Heart left ventricle (tissue), 16 donors: Measurements from ENCODE around the gene CENPQ. TPM values are rescaled to one million over a fixed set of nuclear protein-coding genes. Genes with fewer than 3 reads are reported as not detected.

Source experiments
- ATAC-seq, 4 donors: fragments of 200-7000 bp; cut with Tn5 transposase; one replicate each; pipeline ENCODE4 v1.9.1; 2020 to 2022; ENCODE audit warnings: moderate library complexity in 4 of 4, mild to moderate bottlenecking in 3 of 4, moderate number of reproducible peaks in 1 of 4
- DNase-seq, 5 donors: peaks; one replicate each; pipeline ENCODE4 v3.0.0-alpha.2; 2020
- H3K27ac ChIP-seq, 12 donors: fragments of 200-600 bp; sonication (generic) in 4 of 12; one replicate each; pipeline versions ENCODE4 v1.5.0 to v1.8.0; 2016 to 2022; ENCODE audit warnings: mild to moderate bottlenecking in 2 of 12
- H3K27me3 ChIP-seq, 9 donors: fragments of 200-600 bp; sonication (generic) in 2 of 9; one replicate each; pipeline versions ENCODE4 v1.5.1 to v1.8.0; 2016 to 2022; ENCODE audit warnings: mild to moderate bottlenecking in 3 of 9
- H3K36me3 ChIP-seq, 9 donors: fragments of 200-600 bp; sonication (generic) in 2 of 9; one replicate each; pipeline versions ENCODE4 v1.5.0 to v1.8.0; 2018 to 2022; ENCODE audit warnings: mild to moderate bottlenecking in 2 of 9
- H3K4me1 ChIP-seq, 12 donors: fragments of 200-600 bp; sonication (generic) in 4 of 12; one replicate each; pipeline versions ENCODE4 v1.5.0 to v1.8.0; 2016 to 2022; ENCODE audit warnings: mild to moderate bottlenecking in 3 of 12
- H3K4me3 ChIP-seq, 12 donors: fragments of 200-600 bp; sonication (generic) in 4 of 12; one replicate each; pipeline versions ENCODE4 v1.5.0 to v1.8.0; 2017 to 2022; ENCODE audit warnings: mild to moderate bottlenecking in 9 of 12, moderate library complexity in 4 of 12
- H3K9me3 ChIP-seq, 12 donors: fragments of 200-600 bp; sonication (generic) in 4 of 12; one replicate each; pipeline versions ENCODE4 v1.5.0 to v1.8.0; 2016 to 2022; ENCODE audit warnings: mild to moderate bottlenecking in 1 of 12
- CTCF ChIP-seq, 12 donors: fragments of 200-600 bp; sonication (generic) in 4 of 12; IDR thresholded peaks; one replicate each; pipeline versions ENCODE4 v1.5.0 to v1.8.0; 2018 to 2022; ENCODE audit warnings: antibody characterized with exemption in 12 of 12, mild to moderate bottlenecking in 5 of 12
- POLR2A ChIP-seq, 2 donors: fragments of 450-650 bp; IDR thresholded peaks; one replicate each; pipeline ENCODE4 v1.6.1; 2017; ENCODE audit warnings: antibody characterized with exemption in 2 of 2, mild to moderate bottlenecking in 2 of 2, moderate library complexity in 2 of 2
- WGBS, 4 donors: extraction: QIAGEN DNeasy Blood & Tissue Kit in 2 of 4; methylation state at CpG; one replicate each; pipeline versions ENCODE4 v1.1.5 to v1.1.7; 2013 to 2018; 5-methylcytosine and 5-hydroxymethylcytosine counted together
- intact Hi-C, 10 donors: fragments of 100-400 bp; cut with DNase I; formaldehyde crosslinking; loops; one replicate each; pipeline versions ENCODE4 v1.11.1 to v1.14.2; 2022
- polyA plus RNA-seq, 2 donors: library from polyadenylated mRNA; stranded (reverse); fragments of 200-250 nt; gene quantifications; one replicate each; pipeline ENCODE4 v1.2.3, GENCODE V29; 2013
- total RNA-seq, 9 donors: library from RNA; depleted of rRNA in 2 of 9; stranded (reverse); fragments of >200 nt in 2 of 9; fragmentation: NEBNext Ultra II Directional in 3 of 9; extraction: Animal tissue kit (Norgen Biotek cat#: 25700) in 3 of 9; gene quantifications; one replicate each; pipeline versions ENCODE4 v1.1.0 to v1.2.4, GENCODE V29; 2016 to 2023
- donor health status: ischemic (EF 13 %, LVEDD 7.1; RV severe dilation, severe dysfunction).
- donor health status: healthy with polysubstance abuse.
- donor health status: DM: no; HTN: yes; CAD: no.
- donor health status: DM: no; HTN: no; CAD: no.
- donor health status: ischemic (EF 25% LVEDD 6.9; RV normal size, moderate dysfunction).
- donor health status: ischemic (EF 25% LVEDD 5.7; RV mildly dilated, moderate dysfunction).
- donor health status: healthy.
- donor health status: DM: yes; HTN: yes; CAD: no.
- donor health status: ischemic (EF 35%, LVEDD 5.7; RV mildly dilated, moderate dysfunction).
- donor health status: nonischemic (EF 11% LVEDD 7.7; RV severe dilation, severe dysfunction).
- donor health status: DM: yes; HTN: yes; CAD: no.
- donor health status: PGD.
- donor health status: ischemic (EF 29% LVEDD 5.4; RV normal size, mild dysfunction).
- donor health status: nonischemic (EF 23%, LVEDD 6.1; RV moderate dilation, normal function).

The CENPQ gene
- total and polyA plus RNA-seq, 11 donors: 3.0 to 10.1 (median 4.9) TPM

- H3K4me1 ChIP-seq: peaks cover 0 to 10% (median 0%) of the 10 kb centered on the region in 12 donors
- TF ChIP-seq CTCF (IDR thresholded peaks at IDR 0.05) (no peak), POLR2A (IDR thresholded peaks at IDR 0.05) (no peak)
- 93 to 97% (median 94%) methylated on average over 3 of the region's 3 CpGs for WGBS, 4 donors
- ATAC-seq (no peak), DNase-seq (no peak)
- no peaks in the 10 kb centered on the region for H3K9me3 ChIP-seq
- no peak overlapping the region for H3K4me3 ChIP-seq
- no peaks in the 10 kb centered on the region for H3K27me3 ChIP-seq
- H3K36me3 ChIP-seq: peaks cover 0 to 97% (median 81%) of the 10 kb centered on the region in 9 donors
- H3K27ac ChIP-seq: no peak overlapping the region
- intact Hi-C loops: no loop called here
Measured at GRCh38 chr6:49454787-49455709, 8.1 kb upstream of the CENPQ start.

- peaks cover 0 to 69% (median 56%) of the 10 kb centered on the region in 9 donors for H3K36me3 ChIP-seq
- H3K4me1 ChIP-seq: peaks cover 0 to 29% (median 16%) of the 10 kb centered on the region in 12 donors
- ATAC-seq: no peak
- no peaks in the 10 kb centered on the region for H3K9me3 ChIP-seq
- no peak overlapping the region for H3K4me3 ChIP-seq
- TF ChIP-seq POLR2A (IDR thresholded peaks at IDR 0.05) (no peak), CTCF (IDR thresholded peaks at IDR 0.05) (no peak)
- H3K27ac ChIP-seq: no peak overlapping the region
- no peaks in the 10 kb centered on the region for H3K27me3 ChIP-seq
- WGBS, 4 donors: 58 to 74% (median 71%) methylated on average over 4 of the region's 4 CpGs
- intact Hi-C loops: no loop called here
- DNase-seq: no peak
Measured at GRCh38 chr6:49457771-49458170, 5.4 kb upstream of the CENPQ start.

GRCh38 chr6:49462071-49462470, 1.1 kb upstream of the CENPQ start:
- Histone ChIP-seq H3K27me3 (no peaks in the 10 kb centered on the region), H3K4me1 (peaks cover 0 to 36% (median 24%) of the 10 kb centered on the region in 12 donors), H3K36me3 (peaks cover 0 to 26% (median 20%) of the 10 kb centered on the region in 9 donors), H3K4me3 (peak overlapping the region in 11 of 12 donors; percentile 52 to 86 (median 73)), H3K27ac (peak overlapping the region in 6 of 12 donors; percentile 68 to 94 (median 82)), H3K9me3 (no peaks in the 10 kb centered on the region)
- intact Hi-C loops: no loop called here
- WGBS, 4 donors: 36 to 41% (median 38%) methylated on average over 3 of the region's 3 CpGs
- ATAC-seq (no peak), DNase-seq (no peak)
- TF ChIP-seq POLR2A (IDR thresholded peaks at IDR 0.05) (no peak), CTCF (IDR thresholded peaks at IDR 0.05) (no peak)

- H3K36me3 ChIP-seq: peaks cover 0 to 21% (median 15%) of the 10 kb centered on the region in 9 donors
- ATAC-seq (peak in 3 of 4 donors; percentile 23 to 46 (median 35)), DNase-seq (no peak)
- H3K4me3 ChIP-seq: peak overlapping the region; percentile 52 to 86 (median 72)
- 1 to 3% (median 2%) methylated on average over 7 of the region's 7 CpGs for WGBS, 4 donors
- TF ChIP-seq POLR2A (IDR thresholded peaks at IDR 0.05) (no peak), CTCF (IDR thresholded peaks at IDR 0.05) (no peak)
- H3K27ac ChIP-seq: peak overlapping the region; percentile 43 to 94 (median 82)
- H3K4me1 ChIP-seq: peaks cover 0 to 36% (median 24%) of the 10 kb centered on the region in 12 donors
- no peaks in the 10 kb centered on the region for H3K27me3 ChIP-seq
- H3K9me3 ChIP-seq: no peaks in the 10 kb centered on the region
- intact Hi-C loops: no loop called here
Measured at GRCh38 chr6:49462599-49462926, 607 bp upstream of the CENPQ start.
